GM23248 (cell line): ENCODE results near the gene CD96.

Experiments used
- EZH2 ChIP-seq: fragments of 200-600 bp; sonication (generic); IDR thresholded peaks from 2 replicates; pipeline ENCODE4 v1.6.1; 2018; ENCODE audit warnings: antibody characterized with exemption, mild to moderate bottlenecking; ENCODE audit not compliant: insufficient read depth, poor library complexity, severe bottlenecking
- EZH2phosphoT487 ChIP-seq: fragments of 200-600 bp; sonication (generic); IDR thresholded peaks from 2 replicates; pipeline ENCODE4 v1.6.1; 2018; ENCODE audit warnings: antibody characterized with exemption, moderate library complexity, mild to moderate bottlenecking, low read depth; ENCODE audit not compliant: insufficient read depth

DNA sequence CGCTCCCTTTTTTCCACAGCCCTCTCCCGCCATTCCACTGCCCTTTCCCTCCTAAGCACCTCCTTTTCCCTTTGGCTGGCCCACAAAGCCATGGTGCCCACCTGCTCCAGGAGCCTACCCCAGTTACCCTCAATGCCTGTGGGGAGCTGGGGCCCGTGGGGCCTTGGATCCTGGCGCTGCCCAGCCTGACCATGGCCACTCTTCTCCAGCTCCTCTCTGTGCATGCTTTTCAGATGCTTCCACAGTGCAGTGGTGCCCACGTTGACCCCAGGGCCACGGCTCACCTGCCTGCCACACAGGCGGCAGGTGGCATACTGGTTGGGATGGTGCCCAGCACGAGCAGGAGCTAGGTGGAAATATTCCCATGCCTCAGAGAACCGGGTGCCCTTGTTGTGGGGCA is 51.7 kb downstream of the CD96 start:
- TF ChIP-seq EZH2 (no peak), EZH2phosphoT487 (no peak)
